Heart right ventricle (tissue), 16 donors: ENCODE results near the gene ILDR2. TPM values are rescaled to one million over a fixed set of nuclear protein-coding genes. Genes with fewer than 3 reads are reported as not detected.

ENCODE experiments used
- ATAC-seq, 8 donors: fragments of 200-7000 bp; cut with Tn5 transposase; one replicate each; pipeline ENCODE4 v1.9.1; 2020; ENCODE audit warnings: mild to moderate bottlenecking in 8 of 8, moderate library complexity in 8 of 8, moderate number of reproducible peaks in 1 of 8
- DNase-seq, 2 donors: peaks; one replicate each; pipeline ENCODE4 v3.0.0-alpha.2; 2020
- H3K27ac ChIP-seq, 10 donors: fragments of 200-600 bp; sonication (generic) in 2 of 10; one replicate each; pipeline versions ENCODE4 v1.5.0 to v1.8.0; 2020 to 2022; ENCODE audit warnings: mild to moderate bottlenecking in 3 of 10
- H3K27me3 ChIP-seq, 7 donors: fragments of 200-600 bp; one replicate each; pipeline ENCODE4 v1.8.0; 2021 to 2022; ENCODE audit warnings: mild to moderate bottlenecking in 2 of 7
- H3K36me3 ChIP-seq, 9 donors: fragments of 200-600 bp; sonication (generic) in 1 of 9; one replicate each; pipeline versions ENCODE4 v1.5.0 to v1.8.0; 2020 to 2022; ENCODE audit warnings: mild to moderate bottlenecking in 2 of 9
- H3K4me1 ChIP-seq, 9 donors: fragments of 200-600 bp; sonication (generic) in 1 of 9; one replicate each; pipeline versions ENCODE4 v1.5.0 to v1.8.0; 2020 to 2022; ENCODE audit warnings: mild to moderate bottlenecking in 4 of 9
- H3K4me3 ChIP-seq, 10 donors: fragments of 200-600 bp; sonication (generic) in 2 of 10; one replicate each; pipeline versions ENCODE4 v1.5.0 to v1.8.0; 2020 to 2022; ENCODE audit warnings: mild to moderate bottlenecking in 7 of 10, moderate library complexity in 2 of 10
- H3K9me3 ChIP-seq, 11 donors: fragments of 200-600 bp in 10 of 11; sonication (generic) in 2 of 11; one replicate each; pipeline versions ENCODE4 v1.5.0 to v1.8.0; 2013 to 2022; ENCODE audit warnings: mild to moderate bottlenecking in 2 of 11, control low read depth in 1 of 11, moderate library complexity in 1 of 11
- WGBS, 2 donors: extraction: QIAGEN DNeasy Blood & Tissue Kit; methylation state at CpG; one replicate each; pipeline ENCODE4 v1.1.7; 2013; ENCODE audit warnings: inconsistent platforms in 1 of 2; 5-methylcytosine and 5-hydroxymethylcytosine counted together
- intact Hi-C, 10 donors: fragments of 100-400 bp; cut with DNase I; formaldehyde crosslinking; loops; one replicate each; pipeline versions ENCODE4 v1.11.1 to v1.14.2; 2022
- polyA plus RNA-seq, 2 donors: library from polyadenylated mRNA; stranded (reverse); fragments of 200-250 nt; gene quantifications; one replicate each; pipeline ENCODE4 v1.2.3, GENCODE V29; 2013
- total RNA-seq, 10 donors: library from RNA; stranded (reverse); fragmentation: NEBNext Ultra II Directional in 3 of 10; extraction: Animal tissue kit (Norgen Biotek cat#: 25700) in 3 of 10; gene quantifications; one replicate each; pipeline versions ENCODE4 v1.2.1 to v1.2.4, GENCODE V29; 2021 to 2023
- TF ChIP-seq, protein P1 (sequence below), 9 donors: fragments of 200-600 bp; sonication (generic) in 2 of 9; IDR thresholded peaks; one replicate each; pipeline versions ENCODE4 v1.5.0 to v1.8.0; 2021 to 2022; ENCODE audit warnings: antibody characterized with exemption in 9 of 9, mild to moderate bottlenecking in 5 of 9, moderate library complexity in 1 of 9
- donor health status: Arrhythmogenic right ventricular cardiomyopathy.
- donor health status: ischemic (EF 13 %, LVEDD 7.1; RV severe dilation, severe dysfunction).
- donor health status: healthy with polysubstance abuse.
- donor health status: DM: no; HTN: yes; CAD: no.
- donor health status: DM: no; HTN: no; CAD: no.
- donor health status: ischemic (EF 25% LVEDD 6.9; RV normal size, moderate dysfunction).
- donor health status: ischemic (EF 25% LVEDD 5.7; RV mildly dilated, moderate dysfunction).
- donor health status: healthy.
- donor health status: DM: yes; HTN: yes; CAD: no.
- donor health status: Ischemic cardiomyopathy.
- donor health status: ischemic (EF 35%, LVEDD 5.7; RV mildly dilated, moderate dysfunction).
- donor health status: nonischemic (EF 11% LVEDD 7.7; RV severe dilation, severe dysfunction).
- donor health status: DM: yes; HTN: yes; CAD: no.
- donor health status: PGD.
- donor health status: ischemic (EF 29% LVEDD 5.4; RV normal size, mild dysfunction).
- donor health status: nonischemic (EF 23%, LVEDD 6.1; RV moderate dilation, normal function).

The ILDR2 gene
- total and polyA plus RNA-seq, 12 donors = 0.29 to 12.6 (median 4.9) TPM

DNA sequence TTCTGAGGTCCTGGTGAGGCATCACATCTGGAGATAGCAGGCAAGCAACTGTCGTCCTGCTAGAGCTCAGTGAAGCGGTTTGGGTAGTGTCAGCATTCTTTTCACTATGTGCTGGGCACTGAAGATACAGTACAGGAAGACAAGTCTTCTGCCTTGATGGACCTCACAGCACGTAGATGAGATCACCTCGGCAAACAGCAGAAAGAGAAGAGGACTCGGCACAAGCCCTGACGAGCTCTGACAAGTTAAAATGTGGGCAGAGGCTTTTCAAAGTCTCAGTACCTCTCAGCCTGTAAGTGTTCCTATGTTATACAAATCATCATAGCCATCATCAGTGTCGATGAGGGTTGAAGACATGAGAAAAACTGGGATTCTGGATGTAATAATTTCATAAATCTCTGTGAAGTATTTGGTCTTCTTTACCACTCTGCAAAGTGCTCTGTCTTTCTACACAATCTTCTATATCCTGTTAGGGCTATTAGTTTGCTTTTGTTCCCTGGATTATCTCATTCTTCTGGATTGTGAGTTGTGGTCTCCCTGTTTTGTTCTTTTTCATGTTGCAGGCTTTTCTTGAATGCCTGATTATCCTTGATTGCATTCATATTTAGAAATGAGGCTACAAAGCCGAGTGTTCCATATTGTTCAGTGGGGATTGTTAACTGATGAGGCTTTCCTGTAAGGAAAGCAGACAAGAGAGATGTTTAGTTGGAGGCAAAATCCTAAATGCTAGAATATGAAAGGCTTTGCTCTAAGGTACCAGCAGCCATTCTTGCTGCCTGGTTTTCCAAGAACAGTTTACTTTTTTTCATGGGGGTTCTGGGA, 38.0 kb upstream of the ILDR2 start:
- Histone ChIP-seq H3K4me3 (no peak overlapping the region), H3K36me3 (no peaks in the 10 kb centered on the region), H3K27me3 (peaks cover 0 to 14% (median 0%) of the 10 kb centered on the region in 7 donors), H3K27ac (no peak overlapping the region), H3K4me1 (no peaks in the 10 kb centered on the region), H3K9me3 (no peaks in the 10 kb centered on the region)
- ATAC-seq = no peak
- WGBS, 2 donors = 69 to 76% methylated on average over 8 of the region's 8 CpGs
- intact Hi-C loops = no loop called here
- TF ChIP-seq, protein P1, sequence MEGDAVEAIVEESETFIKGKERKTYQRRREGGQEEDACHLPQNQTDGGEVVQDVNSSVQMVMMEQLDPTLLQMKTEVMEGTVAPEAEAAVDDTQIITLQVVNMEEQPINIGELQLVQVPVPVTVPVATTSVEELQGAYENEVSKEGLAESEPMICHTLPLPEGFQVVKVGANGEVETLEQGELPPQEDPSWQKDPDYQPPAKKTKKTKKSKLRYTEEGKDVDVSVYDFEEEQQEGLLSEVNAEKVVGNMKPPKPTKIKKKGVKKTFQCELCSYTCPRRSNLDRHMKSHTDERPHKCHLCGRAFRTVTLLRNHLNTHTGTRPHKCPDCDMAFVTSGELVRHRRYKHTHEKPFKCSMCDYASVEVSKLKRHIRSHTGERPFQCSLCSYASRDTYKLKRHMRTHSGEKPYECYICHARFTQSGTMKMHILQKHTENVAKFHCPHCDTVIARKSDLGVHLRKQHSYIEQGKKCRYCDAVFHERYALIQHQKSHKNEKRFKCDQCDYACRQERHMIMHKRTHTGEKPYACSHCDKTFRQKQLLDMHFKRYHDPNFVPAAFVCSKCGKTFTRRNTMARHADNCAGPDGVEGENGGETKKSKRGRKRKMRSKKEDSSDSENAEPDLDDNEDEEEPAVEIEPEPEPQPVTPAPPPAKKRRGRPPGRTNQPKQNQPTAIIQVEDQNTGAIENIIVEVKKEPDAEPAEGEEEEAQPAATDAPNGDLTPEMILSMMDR (IDR thresholded peaks at IDR 0.05) = no peak
- DNase-seq = no peak

DNA sequence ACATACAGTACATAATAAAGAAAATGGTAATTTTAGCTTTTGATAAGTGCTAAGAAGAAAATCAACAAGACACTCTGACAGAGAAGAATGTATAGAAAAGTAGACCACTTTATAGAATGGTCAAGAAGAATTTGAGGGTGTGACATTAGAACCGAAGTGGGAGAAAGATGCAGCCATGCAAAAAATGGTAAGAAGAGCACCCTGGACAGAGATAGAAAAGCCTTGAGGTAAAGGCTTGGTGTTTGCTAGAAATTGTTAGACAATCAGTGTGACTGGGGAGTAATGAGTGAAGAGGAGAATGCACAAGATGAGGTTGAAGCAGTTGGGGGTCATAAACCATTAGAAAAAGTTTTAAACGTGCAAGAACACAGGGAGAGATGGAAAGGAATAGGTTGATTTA, 37.2 kb upstream of the ILDR2 start:
- H3K27ac ChIP-seq = no peak overlapping the region
- no peak for DNase-seq
- no peaks in the 10 kb centered on the region for H3K4me1 ChIP-seq
- no peak for ATAC-seq
- WGBS, 2 donors = 71 to 81% methylated on average over 2 of the region's 2 CpGs
- TF ChIP-seq, protein P1 (IDR thresholded peaks at IDR 0.05) = no peak
- no peaks in the 10 kb centered on the region for H3K36me3 ChIP-seq
- intact Hi-C loops = no loop called here
- no peaks in the 10 kb centered on the region for H3K9me3 ChIP-seq
- H3K27me3 ChIP-seq = peaks cover 0 to 14% (median 0%) of the 10 kb centered on the region in 7 donors
- no peak overlapping the region for H3K4me3 ChIP-seq

DNA sequence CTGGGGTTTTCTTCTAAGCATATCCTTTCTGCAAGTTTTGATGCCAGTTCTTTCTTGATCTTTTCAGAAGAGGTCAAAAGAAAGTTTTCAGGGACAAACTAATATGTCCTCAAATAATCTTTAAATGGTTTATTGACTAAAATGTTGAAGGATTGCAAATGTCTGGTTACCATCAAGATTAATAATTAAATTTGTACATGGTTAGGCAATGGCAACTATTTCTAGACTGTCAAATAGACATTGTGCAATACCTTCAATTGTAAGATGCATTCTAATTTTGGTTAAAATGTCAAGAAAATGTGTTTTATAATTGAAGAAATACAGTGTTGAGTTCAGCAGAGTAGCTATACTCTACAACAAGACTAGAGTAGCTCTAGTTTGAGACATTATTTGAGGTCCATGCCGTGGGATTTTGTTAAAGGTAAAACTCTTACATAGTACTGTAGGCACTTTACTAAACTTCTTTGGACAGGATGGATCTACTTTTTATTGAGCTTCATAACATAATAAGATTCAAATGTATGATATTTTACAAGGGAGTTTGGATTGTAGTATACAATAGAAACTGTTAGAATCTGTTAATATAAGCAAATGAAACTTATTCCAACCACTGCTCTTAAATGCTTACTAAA, 36.3 kb upstream of the ILDR2 start:
- no peak for ATAC-seq
- Histone ChIP-seq H3K4me3 (no peak overlapping the region), H3K9me3 (no peaks in the 10 kb centered on the region), H3K36me3 (no peaks in the 10 kb centered on the region), H3K4me1 (no peaks in the 10 kb centered on the region), H3K27me3 (peaks cover 0 to 14% (median 0%) of the 10 kb centered on the region in 7 donors), H3K27ac (no peak overlapping the region)
- WGBS, 2 donors = 87 to 88% methylated on average over 1 of the region's 1 CpG
- TF ChIP-seq, protein P1 (IDR thresholded peaks at IDR 0.05) = no peak
- intact Hi-C loops = no loop called here
- no peak for DNase-seq

DNA sequence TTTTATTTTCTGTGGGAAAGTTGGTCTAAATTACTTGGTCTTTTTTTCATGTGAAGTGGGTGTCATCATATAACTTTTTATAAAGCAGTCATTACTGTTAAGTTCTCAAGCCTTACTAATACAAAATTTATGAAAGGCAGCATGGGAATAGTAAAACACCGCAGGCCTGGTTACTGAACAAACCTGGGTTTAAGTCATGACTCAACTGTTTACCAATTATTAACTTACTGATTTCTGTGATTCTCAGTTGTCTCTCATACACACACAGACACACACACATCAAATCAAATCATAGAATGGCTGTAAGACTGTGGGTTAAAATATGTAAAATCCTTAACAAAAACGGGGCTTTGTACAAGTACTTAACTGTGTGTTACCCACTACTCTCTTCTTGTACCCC, 28.4 kb upstream of the ILDR2 start:
- Histone ChIP-seq H3K9me3 (peaks cover 0 to 16% (median 0%) of the 10 kb centered on the region in 11 donors), H3K4me3 (no peak overlapping the region), H3K27ac (no peak overlapping the region), H3K36me3 (no peaks in the 10 kb centered on the region), H3K27me3 (no peaks in the 10 kb centered on the region), H3K4me1 (no peaks in the 10 kb centered on the region)
- DNase-seq (no peak), ATAC-seq (no peak)
- WGBS, 2 donors = 74 to 80% methylated on average over 2 of the region's 2 CpGs
- TF ChIP-seq, protein P1 (IDR thresholded peaks at IDR 0.05) = no peak
- intact Hi-C loops = no loop called here
